Peyer's patch (tissue), 4 donors: ENCODE measurements around the gene TEDC1. TPM values are rescaled to one million over a fixed set of nuclear protein-coding genes. Genes with fewer than 3 reads are reported as not detected.

Experiments used
- DNase-seq, 3 donors: peaks; one replicate each; pipeline ENCODE4 v3.0.0-alpha.2; 2017 to 2019
- H3K27ac ChIP-seq, 4 donors: fragments of 200-600 bp; sonication (generic); one replicate each; pipeline ENCODE4 v1.5.1; 2016 to 2019
- H3K27me3 ChIP-seq, 2 donors: fragments of 200-600 bp; sonication (generic); one replicate each; pipeline ENCODE4 v1.5.1; 2019
- H3K36me3 ChIP-seq, 3 donors: fragments of 200-600 bp; sonication (generic); one replicate each; pipeline ENCODE4 v1.5.1; 2016 to 2019
- H3K4me1 ChIP-seq, 4 donors: fragments of 200-600 bp; sonication (generic); one replicate each; pipeline ENCODE4 v1.5.1; 2016 to 2019
- H3K4me3 ChIP-seq, 4 donors: fragments of 200-600 bp; sonication (generic); 1 replicate in 3 of 4; 2 replicates in 1 of 4; pipeline ENCODE4 v1.5.1; 2016 to 2019; ENCODE audit warnings: mild to moderate bottlenecking in 1 of 4
- H3K9me3 ChIP-seq, 4 donors: fragments of 200-600 bp; sonication (generic); one replicate each; pipeline ENCODE4 v1.5.1; 2016 to 2019; ENCODE audit warnings: mild to moderate bottlenecking in 1 of 4
- POLR2A ChIP-seq, 2 donors: fragments of 450-650 bp; IDR thresholded peaks; one replicate each; pipeline ENCODE4 v1.5.1; 2017; ENCODE audit warnings: antibody characterized with exemption in 2 of 2, mild to moderate bottlenecking in 2 of 2, moderate library complexity in 2 of 2
- total RNA-seq, 4 donors: library from RNA; depleted of rRNA; stranded (reverse); fragments of >200 nt; gene quantifications; one replicate each; pipeline ENCODE4 v1.1.0, GENCODE V29; 2016
- TF ChIP-seq, protein P1 (sequence below), 6 experiments: fragments of 450-650 bp in 4 of 6; fragments of 200-600 bp in 2 of 6; sonication (generic) in 1 of 6; IDR thresholded peaks; one replicate each; pipeline ENCODE4 v1.5.1; 2017 to 2019; ENCODE audit warnings: antibody characterized with exemption in 6 of 6, mild to moderate bottlenecking in 3 of 6, moderate library complexity in 1 of 6

Gene TEDC1
- total RNA-seq, 4 donors from 2014 or later: 7.0 to 42.1 (median 15.1) TPM

GRCh38 chr14:105458571-105458970 is 32.5 kb upstream of the TEDC1 start:
- Histone ChIP-seq H3K9me3 (no peaks in the 10 kb centered on the region), H3K36me3 (peaks cover 0 to 74% (median 0%) of the 10 kb centered on the region in 3 donors), H3K4me3 (no peak overlapping the region), H3K4me1 (no peaks in the 10 kb centered on the region), H3K27ac (no peak overlapping the region), H3K27me3 (no peaks in the 10 kb centered on the region)
- no peak for TF ChIP-seq POLR2A (IDR thresholded peaks at IDR 0.05)
- TF ChIP-seq, protein P1, sequence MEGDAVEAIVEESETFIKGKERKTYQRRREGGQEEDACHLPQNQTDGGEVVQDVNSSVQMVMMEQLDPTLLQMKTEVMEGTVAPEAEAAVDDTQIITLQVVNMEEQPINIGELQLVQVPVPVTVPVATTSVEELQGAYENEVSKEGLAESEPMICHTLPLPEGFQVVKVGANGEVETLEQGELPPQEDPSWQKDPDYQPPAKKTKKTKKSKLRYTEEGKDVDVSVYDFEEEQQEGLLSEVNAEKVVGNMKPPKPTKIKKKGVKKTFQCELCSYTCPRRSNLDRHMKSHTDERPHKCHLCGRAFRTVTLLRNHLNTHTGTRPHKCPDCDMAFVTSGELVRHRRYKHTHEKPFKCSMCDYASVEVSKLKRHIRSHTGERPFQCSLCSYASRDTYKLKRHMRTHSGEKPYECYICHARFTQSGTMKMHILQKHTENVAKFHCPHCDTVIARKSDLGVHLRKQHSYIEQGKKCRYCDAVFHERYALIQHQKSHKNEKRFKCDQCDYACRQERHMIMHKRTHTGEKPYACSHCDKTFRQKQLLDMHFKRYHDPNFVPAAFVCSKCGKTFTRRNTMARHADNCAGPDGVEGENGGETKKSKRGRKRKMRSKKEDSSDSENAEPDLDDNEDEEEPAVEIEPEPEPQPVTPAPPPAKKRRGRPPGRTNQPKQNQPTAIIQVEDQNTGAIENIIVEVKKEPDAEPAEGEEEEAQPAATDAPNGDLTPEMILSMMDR (IDR thresholded peaks at IDR 0.05): no peak
- no peak for DNase-seq

GRCh38 chr14:105460116-105460515 is 30.9 kb upstream of the TEDC1 start:
- no peak for DNase-seq
- Histone ChIP-seq H3K4me1 (no peaks in the 10 kb centered on the region), H3K36me3 (peaks cover 0 to 74% (median 0%) of the 10 kb centered on the region in 3 donors), H3K27me3 (no peaks in the 10 kb centered on the region), H3K27ac (no peak overlapping the region), H3K9me3 (no peaks in the 10 kb centered on the region), H3K4me3 (no peak overlapping the region)
- no peak for TF ChIP-seq POLR2A (IDR thresholded peaks at IDR 0.05)
- TF ChIP-seq, protein P1 (IDR thresholded peaks at IDR 0.05): no peak

GRCh38 chr14:105460616-105461015 is 30.4 kb upstream of the TEDC1 start:
- no peak for DNase-seq
- no peaks in the 10 kb centered on the region for H3K27me3 ChIP-seq
- no peaks in the 10 kb centered on the region for H3K9me3 ChIP-seq
- TF ChIP-seq, protein P1 (IDR thresholded peaks at IDR 0.05): no peak
- TF ChIP-seq POLR2A (IDR thresholded peaks at IDR 0.05): no peak
- H3K36me3 ChIP-seq: peaks cover 0 to 78% (median 0%) of the 10 kb centered on the region in 3 donors
- no peak overlapping the region for H3K4me3 ChIP-seq
- H3K27ac ChIP-seq: no peak overlapping the region
- H3K4me1 ChIP-seq: no peaks in the 10 kb centered on the region

GRCh38 chr14:105461903-105462302 is 29.1 kb upstream of the TEDC1 start:
- peaks cover 0 to 80% (median 0%) of the 10 kb centered on the region in 3 donors for H3K36me3 ChIP-seq
- DNase-seq: no peak
- no peaks in the 10 kb centered on the region for H3K4me1 ChIP-seq
- no peaks in the 10 kb centered on the region for H3K9me3 ChIP-seq
- H3K4me3 ChIP-seq: no peak overlapping the region
- H3K27ac ChIP-seq: no peak overlapping the region
- TF ChIP-seq, protein P1 (IDR thresholded peaks at IDR 0.05): no peak
- TF ChIP-seq POLR2A (IDR thresholded peaks at IDR 0.05): no peak
- H3K27me3 ChIP-seq: no peaks in the 10 kb centered on the region

GRCh38 chr14:105464501-105464900 is 26.5 kb upstream of the TEDC1 start:
- Histone ChIP-seq H3K36me3 (peaks cover 0 to 81% (median 0%) of the 10 kb centered on the region in 3 donors), H3K4me1 (no peaks in the 10 kb centered on the region)
- no peak for DNase-seq

More at GRCh38 chr14:105464501-105464900, 26.5 kb upstream of the TEDC1 start:
- Histone ChIP-seq H3K27ac (no peak overlapping the region), H3K27me3 (no peaks in the 10 kb centered on the region), H3K4me3 (no peak overlapping the region), H3K9me3 (no peaks in the 10 kb centered on the region)
- no peak for TF ChIP-seq POLR2A (IDR thresholded peaks at IDR 0.05)
- TF ChIP-seq, protein P1 (IDR thresholded peaks at IDR 0.05): no peak
